Glutamatergic neuron (in vitro differentiated cells): ENCODE data around the gene CDCA4. TPM values are rescaled to one million over a fixed set of nuclear protein-coding genes. Genes with fewer than 3 reads are reported as not detected.

ENCODE experiments used
- DNase-seq: peaks from one replicate; pipeline ENCODE4 v3.0.0; 2022
- H3K27ac Mint-ChIP-seq: one replicate; pipeline ENCODE4 v1.8.0; 2020; ENCODE audit warnings: mild to moderate bottlenecking, mixed read lengths, inconsistent platforms; ENCODE audit not compliant: unreplicated experiment
- H3K27me3 Mint-ChIP-seq: one replicate; pipeline ENCODE4 v1.8.0; 2020; ENCODE audit warnings: mild to moderate bottlenecking, moderate library complexity, mixed read lengths, inconsistent platforms; ENCODE audit not compliant: unreplicated experiment
- H3K36me3 Mint-ChIP-seq: one replicate; pipeline ENCODE4 v1.8.0; 2020; ENCODE audit warnings: mild to moderate bottlenecking, mixed read lengths, inconsistent platforms; ENCODE audit not compliant: unreplicated experiment
- H3K4me1 Mint-ChIP-seq: one replicate; pipeline ENCODE4 v1.8.0; 2020; ENCODE audit warnings: mild to moderate bottlenecking, low read depth, mixed read lengths, inconsistent platforms; ENCODE audit not compliant: unreplicated experiment
- H3K4me3 Mint-ChIP-seq: one replicate; pipeline ENCODE4 v1.8.0; 2020; ENCODE audit warnings: mild to moderate bottlenecking, mixed read lengths, inconsistent platforms; ENCODE audit not compliant: unreplicated experiment
- H3K9me3 Mint-ChIP-seq: one replicate; pipeline ENCODE4 v1.8.0; 2020; ENCODE audit warnings: mild to moderate bottlenecking, moderate library complexity, mixed read lengths, inconsistent platforms; ENCODE audit not compliant: unreplicated experiment
- CTCF ChIP-seq: fragments of 200-600 bp; sonication (generic); IDR thresholded peaks from one replicate; pipeline ENCODE4 v1.5.0; 2021; ENCODE audit not compliant: partially characterized antibody, unreplicated experiment
- total RNA-seq: library from RNA; stranded (reverse); fragmentation: NEBNext Ultra II Directional; extraction: Animal tissue kit (Norgen Biotek cat#: 25700); gene quantifications from one replicate; pipeline ENCODE4 v1.2.1, GENCODE V29; 2021; ENCODE audit not compliant: unreplicated experiment

The CDCA4 gene
- total RNA-seq, 1 donor from 2014 or later = 23.2 TPM

- peaks cover 2% of the 10 kb centered on the region for H3K9me3 Mint-ChIP-seq
- no peak for TF ChIP-seq CTCF
- peaks cover 5% of the 10 kb centered on the region for H3K4me1 Mint-ChIP-seq
- no peaks in the 10 kb centered on the region for H3K36me3 Mint-ChIP-seq
- H3K27ac Mint-ChIP-seq = peak overlapping the region; percentile 48
- peak overlapping the region; percentile 52 for H3K4me3 Mint-ChIP-seq
- peak; percentile 28 for DNase-seq
- peaks cover 4% of the 10 kb centered on the region for H3K27me3 Mint-ChIP-seq
Measured at GRCh38 chr14:104968541-104969401, 52.1 kb downstream of the CDCA4 start.

GRCh38 chr14:104968153-104968527 is 52.7 kb downstream of the CDCA4 start:
- Mint-ChIP-seq H3K27me3 (peaks cover 4% of the 10 kb centered on the region), H3K4me1 (peaks cover 5% of the 10 kb centered on the region), H3K9me3 (peaks cover 2% of the 10 kb centered on the region), H3K4me3 (no peak overlapping the region), H3K36me3 (no peaks in the 10 kb centered on the region), H3K27ac (no peak overlapping the region)
- DNase-seq = peak; percentile 52
- TF ChIP-seq CTCF = no peak

- Mint-ChIP-seq H3K27me3 (peaks cover 4% of the 10 kb centered on the region), H3K9me3 (peaks cover 2% of the 10 kb centered on the region), H3K4me1 (peaks cover 5% of the 10 kb centered on the region), H3K4me3 (no peak overlapping the region), H3K36me3 (no peaks in the 10 kb centered on the region), H3K27ac (no peak overlapping the region)
- DNase-seq = peak; percentile 48
- TF ChIP-seq CTCF = no peak
Measured at GRCh38 chr14:104967386-104968152, 53.3 kb downstream of the CDCA4 start.

DNA sequence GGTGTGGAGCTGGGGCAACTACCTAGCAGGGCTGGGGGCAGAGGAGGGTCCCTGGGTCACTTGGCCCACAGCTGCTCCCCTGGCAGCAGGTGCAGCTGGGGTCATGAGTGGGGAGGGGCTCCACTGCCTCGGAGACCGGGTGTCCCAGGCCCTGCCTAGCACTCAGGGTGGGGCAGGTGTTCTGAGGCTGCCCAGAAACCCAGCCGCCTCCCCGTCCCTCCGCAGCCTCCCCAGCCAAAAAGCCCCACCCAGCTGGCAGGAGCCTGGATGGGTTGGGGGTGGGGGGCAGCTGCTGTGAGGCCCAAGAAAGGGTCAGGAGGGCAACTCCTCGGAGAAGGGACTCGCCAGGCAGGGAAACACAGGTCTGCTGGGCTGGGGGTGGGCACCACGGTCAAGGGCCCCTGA is 53.9 kb downstream of the CDCA4 start:
- Mint-ChIP-seq H3K36me3 (no peaks in the 10 kb centered on the region), H3K27me3 (peaks cover 4% of the 10 kb centered on the region), H3K9me3 (peaks cover 2% of the 10 kb centered on the region), H3K4me1 (peaks cover 5% of the 10 kb centered on the region), H3K4me3 (no peak overlapping the region), H3K27ac (no peak overlapping the region)
- peak; percentile 11 for DNase-seq
- TF ChIP-seq CTCF = no peak
